OCI-LY7 (cell line): ENCODE measurements around the gene RAB8B. TPM values are rescaled to one million over a fixed set of nuclear protein-coding genes. Genes with fewer than 3 reads are reported as not detected.

Source experiments
- BruUV-seq: library from RNA; stranded (reverse); fragments of 400-500 nt; replicated peaks from 2 replicates; lab custom pipeline; 2021; lab: Mats Ljungman, UMichigan
- CTCF ChIA-PET: fragments of 300-600 bp; sonication (Branson Sonifier 250); formaldehyde crosslinking; loops from one replicate; lab custom pipeline; 2022; ENCODE audit warnings: antibody characterized with exemption; ENCODE audit not compliant: unreplicated experiment; lab: Charles Lee
- POLR2A ChIA-PET: fragments of 300-600 bp; sonication (Branson Sonifier 250); formaldehyde crosslinking; loops from one replicate; lab custom pipeline; 2022; ENCODE audit warnings: antibody characterized with exemption; lab: Charles Lee
- DNase-seq: peaks from one replicate; pipeline ENCODE4 v3.0.0-alpha.2; 2015; ENCODE audit warnings: low spot score
- H2AFZ ChIP-seq: fragments of 200-600 bp; sonication (generic), shearing (Covaris generic); 2 replicates; pipeline ENCODE4 v1.6.1; 2014; ENCODE audit warnings: mild to moderate bottlenecking, antibody characterized with exemption, low read length, moderate library complexity
- H3K27ac ChIP-seq: fragments of 200-600 bp; sonication (generic); 2 replicates; pipeline ENCODE4 v1.5.1; 2014; ENCODE audit warnings: mixed run types, low read depth, mild to moderate bottlenecking, moderate library complexity, low read length, inconsistent platforms; ENCODE audit not compliant: poor library complexity, severe bottlenecking
- H3K36me3 ChIP-seq: fragments of 200-600 bp; sonication (generic); 2 replicates; pipeline ENCODE4 v1.6.1; 2014; ENCODE audit warnings: mild to moderate bottlenecking, antibody characterized with exemption, low read length, moderate library complexity, mixed read lengths; ENCODE audit not compliant: insufficient read depth
- H3K4me1 ChIP-seq: fragments of 200-600 bp; sonication (generic); 2 replicates; pipeline ENCODE4 v1.5.1; 2014; ENCODE audit warnings: mild to moderate bottlenecking, low read length; ENCODE audit not compliant: insufficient read depth, poor library complexity, severe bottlenecking
- H3K4me2 ChIP-seq: fragments of 200-600 bp; sonication (generic); 2 replicates; pipeline ENCODE4 v1.6.1; 2014; ENCODE audit warnings: mild to moderate bottlenecking, low read length
- H3K4me3 ChIP-seq: fragments of 200-600 bp; sonication (generic); 2 replicates; pipeline ENCODE4 v1.5.1; 2014; ENCODE audit warnings: mild to moderate bottlenecking, low read depth, low read length; ENCODE audit not compliant: poor library complexity, severe bottlenecking
- H3K79me2 ChIP-seq: fragments of 200-600 bp; sonication (generic); 2 replicates; pipeline ENCODE4 v1.6.1; 2016; ENCODE audit warnings: low read depth, mild to moderate bottlenecking, low read length, moderate library complexity, mixed read lengths; ENCODE audit not compliant: insufficient read depth
- H3K9me2 ChIP-seq: fragments of 200-600 bp; sonication (generic); 2 replicates; pipeline ENCODE4 v1.6.1; 2016; ENCODE audit warnings: mild to moderate bottlenecking, low read length, mixed read lengths; ENCODE audit not compliant: insufficient read depth
- H3K9me3 ChIP-seq: fragments of 200-600 bp; sonication (generic); 2 replicates; pipeline ENCODE4 v1.6.1; 2014; ENCODE audit warnings: mild to moderate bottlenecking, mixed run types, low read length, mixed read lengths
- H4K20me1 ChIP-seq: fragments of 200-600 bp; sonication (generic); 2 replicates; pipeline ENCODE4 v1.6.1; 2014; ENCODE audit warnings: mild to moderate bottlenecking, antibody characterized with exemption, low read length, moderate library complexity, mixed read lengths; ENCODE audit not compliant: insufficient read depth
- CTCF ChIP-seq: fragments of 200-600 bp; sonication (generic); conservative IDR thresholded peaks from 2 replicates; pipeline ENCODE4 v1.5.1; 2014; ENCODE audit warnings: mild to moderate bottlenecking, antibody characterized with exemption, low read length, moderate library complexity, mixed read lengths
- EZH2phosphoT487 ChIP-seq: fragments of 200-600 bp; sonication (generic); IDR thresholded peaks from 2 replicates; pipeline ENCODE4 v1.6.1; 2018; ENCODE audit warnings: low read depth, borderline replicate concordance, mild to moderate bottlenecking, mixed run types, antibody characterized with exemption, low read length, moderate library complexity, mixed read lengths
- intact Hi-C: fragments of 100-400 bp; cut with micrococcal nuclease; formaldehyde crosslinking; loops from one replicate; pipeline ENCODE4 v1.10.0; 2022; ENCODE audit not compliant: unreplicated experiment
- total RNA-seq, 2 experiments: library from RNA; depleted of rRNA in 1 of 2; stranded (reverse); fragments of >200 nt in 1 of 2; shearing (Covaris generic) in 1 of 2; gene quantifications; 2 replicates each; pipeline ENCODE4 v1.2.3, GENCODE V29; 2014 to 2022

The RAB8B gene
- total RNA-seq, 2 experiments from 2014 or later = 4.9 to 18.6 TPM

GRCh38 chr15:63198371-63199250 lies 9.2 kb downstream of the RAB8B start:
- Histone ChIP-seq H3K36me3 (peaks cover 15% of the 10 kb centered on the region; the same call in 1 of the 2 replicates), H3K79me2 (peaks cover 67% of the 10 kb centered on the region), H4K20me1 (no peaks in the 10 kb centered on the region), H2AFZ (no peak overlapping the region), H3K4me3 (no peak overlapping the region), H3K9me2 (no peaks in the 10 kb centered on the region), H3K4me2 (no peak overlapping the region), H3K9me3 (no peaks in the 10 kb centered on the region), H3K4me1 (peaks cover 34% of the 10 kb centered on the region), H3K27ac (no peak overlapping the region)
- ChIA-PET CTCF (no interaction called here), POLR2A (no interaction called here)
- DNase-seq = no peak
- no TSS peak for BruUV-seq
- no peak for TF ChIP-seq CTCF
- no peak for TF ChIP-seq EZH2phosphoT487
- intact Hi-C loops = loop anchor here (10.0 kb wide), 1 partner anchor 306 kb away; the partner anchor contains the start of gene USP3

GRCh38 chr15:63200464-63201249 lies 11.3 kb downstream of the RAB8B start:
- Histone ChIP-seq H3K4me3 (no peak overlapping the region), H4K20me1 (no peaks in the 10 kb centered on the region), H3K27ac (no peak overlapping the region), H3K36me3 (peaks cover 15% of the 10 kb centered on the region; the same call in 1 of the 2 replicates), H2AFZ (no peak overlapping the region), H3K4me2 (no peak overlapping the region), H3K9me3 (no peaks in the 10 kb centered on the region), H3K4me1 (peaks cover 15% of the 10 kb centered on the region), H3K79me2 (peaks cover 51% of the 10 kb centered on the region), H3K9me2 (no peaks in the 10 kb centered on the region)
- ChIA-PET CTCF (no interaction called here), POLR2A (no interaction called here)
- TF ChIP-seq CTCF (no peak), EZH2phosphoT487 (no peak)
- intact Hi-C loops = no loop called here
- BruUV-seq = no TSS peak
- no peak for DNase-seq
